IMR-90 (cell line): ENCODE measurements around the gene IL12A. TPM values are rescaled to one million over a fixed set of nuclear protein-coding genes. Genes with fewer than 3 reads are reported as not detected.
A peak's percentile ranks its signal among the peaks of the same experiment; 100 is the strongest.

ENCODE experiments used
- ATAC-seq: fragments of 200-7000 bp; cut with Tn5 transposase; 2 replicates; pipeline ENCODE4 v1.9.1; 2020; ENCODE audit warnings: low read depth, mild to moderate bottlenecking, moderate library complexity
- BruUV-seq: library from RNA; stranded (reverse); fragments of 400-500 nt; replicated peaks from 2 replicates; lab custom pipeline; 2021; lab: Mats Ljungman, UMichigan
- CTCF ChIA-PET: fragments of 300-600 bp; formaldehyde crosslinking; extraction: SDS; loops from one replicate; lab custom pipeline; 2021; ENCODE audit warnings: antibody characterized with exemption; lab: Yijun Ruan, JAX
- POLR2A ChIA-PET: fragments of 300-600 bp; sonication (Branson Sonifier 250); formaldehyde crosslinking; loops from one replicate; lab custom pipeline; 2022; ENCODE audit warnings: antibody characterized with exemption; ENCODE audit not compliant: unreplicated experiment; lab: Charles Lee
- DNase-seq: peaks from one replicate; pipeline ENCODE4 v3.0.0; 2013
- H2AFZ ChIP-seq: replicated peaks from 2 replicates; pipeline ENCODE3; 2013; ENCODE audit warnings: low read length, mild to moderate bottlenecking; ENCODE audit not compliant: poor library complexity
- H2AK5ac ChIP-seq: 2 replicates; pipeline ENCODE4 v1.6.1; 2013; ENCODE audit warnings: low read depth, low read length, inconsistent platforms
- H2AK9ac ChIP-seq: replicated peaks from 2 replicates; pipeline ENCODE3; 2013; ENCODE audit warnings: mild to moderate bottlenecking, low read depth, low read length, moderate library complexity; ENCODE audit not compliant: poor library complexity
- H2BK120ac ChIP-seq: 2 replicates; pipeline ENCODE4 v1.6.1; 2013; ENCODE audit warnings: low read depth, low read length, inconsistent platforms
- H2BK15ac ChIP-seq: 3 replicates; pipeline ENCODE4 v1.6.1; 2013; ENCODE audit warnings: low read depth, low read length, inconsistent platforms
- H2BK20ac ChIP-seq: 2 replicates; pipeline ENCODE4 v1.6.1; 2013; ENCODE audit warnings: low read depth, mild to moderate bottlenecking, inconsistent platforms, low read length, moderate library complexity
- H2BK5ac ChIP-seq: 2 replicates; pipeline ENCODE4 v1.6.1; 2013; ENCODE audit warnings: mild to moderate bottlenecking, low read depth, low read length, inconsistent platforms; ENCODE audit not compliant: poor library complexity, severe bottlenecking
- H3K14ac ChIP-seq: replicated peaks from 2 replicates; pipeline ENCODE4 v1.6.1; 2013; ENCODE audit warnings: low read depth, low read length, inconsistent platforms
- H3K18ac ChIP-seq: 2 replicates; pipeline ENCODE4 v1.6.1; 2013; ENCODE audit warnings: low read depth, low read length, control low read depth
- H3K23ac ChIP-seq: 2 replicates; pipeline ENCODE4 v1.6.1; 2013; ENCODE audit warnings: low read depth, low read length, inconsistent platforms
- H3K27ac ChIP-seq: 2 replicates; pipeline ENCODE4 v1.5.1; 2013; ENCODE audit warnings: mild to moderate bottlenecking, control low read depth, low read length; ENCODE audit not compliant: insufficient read depth
- H3K27me3 ChIP-seq: 2 replicates; pipeline ENCODE4 v1.6.1; 2013; ENCODE audit warnings: low read length; ENCODE audit not compliant: control insufficient read depth, insufficient read depth
- H3K36me3 ChIP-seq: 2 replicates; pipeline ENCODE4 v1.6.1; 2013; ENCODE audit warnings: low read length, mixed read lengths; ENCODE audit not compliant: control insufficient read depth, insufficient read depth
- H3K4ac ChIP-seq: 2 replicates; pipeline ENCODE4 v1.6.1; 2013; ENCODE audit warnings: low read depth, low read length, inconsistent platforms
- H3K4me1 ChIP-seq: 2 replicates; pipeline ENCODE4 v1.6.1; 2013; ENCODE audit warnings: low read length, mixed read lengths; ENCODE audit not compliant: control insufficient read depth, insufficient read depth
- H3K4me2 ChIP-seq: 2 replicates; pipeline ENCODE4 v1.6.1; 2013; ENCODE audit warnings: low read depth, mild to moderate bottlenecking, control low read depth, low read length, moderate library complexity
- H3K4me3 ChIP-seq: 2 replicates; pipeline ENCODE4 v1.5.1; 2013; ENCODE audit warnings: low read depth, mild to moderate bottlenecking, control low read depth, low read length, moderate library complexity; ENCODE audit not compliant: insufficient read depth
- H3K56ac ChIP-seq: 2 replicates; pipeline ENCODE4 v1.6.1; 2013; ENCODE audit warnings: low read length, inconsistent platforms; ENCODE audit not compliant: insufficient read depth; ENCODE audit errors: extremely low read depth
- H3K79me1 ChIP-seq, 2 experiments: 2 replicates each; pipeline ENCODE4 v1.6.1; 2013; ENCODE audit warnings: low read length in 2 of 2, inconsistent platforms in 1 of 2, low read depth in 1 of 2
- H3K9ac ChIP-seq: 2 replicates; pipeline ENCODE4 v1.6.1; 2013; ENCODE audit warnings: low read depth, low read length, control low read depth
- H3K9me1 ChIP-seq: 2 replicates; pipeline ENCODE4 v1.6.1; 2013; ENCODE audit warnings: low read length, inconsistent platforms; ENCODE audit not compliant: insufficient read depth
- H3K9me3 ChIP-seq: 2 replicates; pipeline ENCODE4 v1.6.1; 2013; ENCODE audit warnings: low read length; ENCODE audit not compliant: control insufficient read depth, insufficient read depth
- H4K20me1 ChIP-seq: 2 replicates; pipeline ENCODE4 v1.6.1; 2013; ENCODE audit warnings: low read length, inconsistent platforms; ENCODE audit not compliant: insufficient read depth
- H4K5ac ChIP-seq: 2 replicates; pipeline ENCODE4 v1.6.1; 2013; ENCODE audit warnings: mild to moderate bottlenecking, low read depth, low read length, control low read depth
- H4K8ac ChIP-seq, 2 experiments: 2 replicates each; pipeline ENCODE4 v1.6.1; 2013; ENCODE audit warnings: low read depth in 2 of 2, low read length in 2 of 2, control low read depth in 1 of 2, inconsistent platforms in 1 of 2
- H4K91ac ChIP-seq: 2 replicates; pipeline ENCODE4 v1.6.1; 2013; ENCODE audit warnings: low read depth, low read length, inconsistent platforms; ENCODE audit not compliant: insufficient read depth
- BHLHE40 ChIP-seq: fragments of 150-350 bp; IDR thresholded peaks from 2 replicates; pipeline ENCODE4 v1.6.1; 2016; ENCODE audit warnings: mild to moderate bottlenecking, low read depth, low read length
- CEBPB ChIP-seq: IDR thresholded peaks from 2 replicates; pipeline ENCODE4 v1.6.1; 2012; ENCODE audit warnings: low read depth, low read length, improper control_type of control experiment
- CHD1 ChIP-seq: IDR thresholded peaks from 2 replicates; pipeline ENCODE4 v1.6.1; 2012; ENCODE audit warnings: low read depth, low read length, improper control_type of control experiment
- CTCF ChIP-seq: conservative IDR thresholded peaks from 2 replicates; pipeline ENCODE4 v1.5.1; 2012; ENCODE audit warnings: mild to moderate bottlenecking, low read depth, low read length, improper control_type of control experiment
- ELK1 ChIP-seq: fragments of 150-350 bp; IDR thresholded peaks from 2 replicates; pipeline ENCODE4 v1.6.1; 2016; ENCODE audit warnings: low read depth, mild to moderate bottlenecking, low read length, moderate library complexity, borderline replicate concordance
- FOS ChIP-seq: fragments of 150-350 bp; IDR thresholded peaks from 2 replicates; pipeline ENCODE4 v1.6.1; 2016; ENCODE audit warnings: low read depth, low read length
- MAFK ChIP-seq: IDR thresholded peaks from 2 replicates; pipeline ENCODE4 v1.6.1; 2012; ENCODE audit warnings: low read depth, low read length, improper control_type of control experiment
- MAZ ChIP-seq: IDR thresholded peaks from 2 replicates; pipeline ENCODE4 v1.6.1; 2012; ENCODE audit warnings: low read depth, mild to moderate bottlenecking, low read length, improper control_type of control experiment, moderate library complexity, borderline replicate concordance
- MXI1 ChIP-seq: IDR thresholded peaks from 2 replicates; pipeline ENCODE4 v1.6.1; 2012; ENCODE audit warnings: low read depth, mild to moderate bottlenecking, low read length, moderate library complexity, borderline replicate concordance
- NFE2L2 ChIP-seq: fragments of 150-350 bp; IDR thresholded peaks from 2 replicates; pipeline ENCODE4 v1.6.1; 2016; ENCODE audit warnings: low read depth, mild to moderate bottlenecking, low read length
- POLR2A ChIP-seq: IDR thresholded peaks from 2 replicates; pipeline ENCODE4 v1.6.1; 2012; ENCODE audit warnings: mild to moderate bottlenecking, low read depth, low read length
- RAD21 ChIP-seq: IDR thresholded peaks from 2 replicates; pipeline ENCODE4 v1.6.1; 2012; ENCODE audit warnings: low read length, improper control_type of control experiment
- RCOR1 ChIP-seq: IDR thresholded peaks from 2 replicates; pipeline ENCODE4 v1.6.1; 2012; ENCODE audit warnings: mild to moderate bottlenecking, low read length, improper control_type of control experiment; ENCODE audit not compliant: insufficient replicate concordance
- RFX5 ChIP-seq: IDR thresholded peaks from 2 replicates; pipeline ENCODE4 v1.8.0; 2012; ENCODE audit warnings: low read depth, mild to moderate bottlenecking, low read length, moderate library complexity
- SMC3 ChIP-seq: fragments of 150-350 bp; IDR thresholded peaks from 2 replicates; pipeline ENCODE4 v1.6.1; 2016; ENCODE audit warnings: low read depth, mild to moderate bottlenecking, antibody characterized with exemption, low read length, moderate library complexity
- USF2 ChIP-seq: fragments of 150-350 bp; IDR thresholded peaks from 2 replicates; pipeline ENCODE4 v1.6.1; 2017; ENCODE audit warnings: mild to moderate bottlenecking, antibody characterized with exemption, low read length, low read depth
- WGBS, 2 experiments: methylation state at CpG; one replicate each; pipeline versions ENCODE4 v1.1.5 to v1.1.7; 2013; ENCODE audit warnings: missing lambda C conversion rate in 2 of 2; ENCODE audit not compliant: insufficient read length in 1 of 2; ENCODE audit errors: extremely low coverage in 2 of 2; 5-methylcytosine and 5-hydroxymethylcytosine counted together
- dilution Hi-C: fragments of 300-500 bp; cut with HindIII; formaldehyde crosslinking; loops from one replicate; pipeline ENCODE4 v1.14.3; 2018; ENCODE audit warnings: low sequenced_read_pairs; ENCODE audit not compliant: unreplicated experiment
- in situ Hi-C: fragments of 300-500 bp; cut with MboI; formaldehyde crosslinking; loops from 3 replicates; pipeline ENCODE4 v1.14.3; 2019; ENCODE audit warnings: low sequenced_read_pairs, inconsistent platforms, mixed read lengths
- intact Hi-C: fragments of 100-400 bp; cut with micrococcal nuclease; formaldehyde crosslinking; loops from 2 replicates; pipeline ENCODE4 v1.10.0; 2022
- polyA plus RNA-seq, 3 experiments: library from polyadenylated mRNA; depleted of rRNA; stranded (reverse); fragments of >200 nt; gene quantifications; 2 replicates each; pipeline ENCODE4 v1.2.3, GENCODE V29; 2012; ENCODE audit warnings: low replicate concordance in 1 of 3
- total RNA-seq: library from RNA; depleted of rRNA; stranded (reverse); fragments of >200 nt; gene quantifications from 2 replicates; pipeline ENCODE4 v1.2.3, GENCODE V29; 2012

IL12A gene
- total and polyA plus RNA-seq, 2 of the 4 experiments (the other 2 are of a cell fraction) = 0.90 to 2.9 TPM

GRCh38 chr3:160022068-160022467, 33.4 kb downstream of the IL12A start:
- Histone ChIP-seq H3K4me3 (no peak overlapping the region), H4K5ac (no peak overlapping the region), H3K23ac (no peak overlapping the region), H3K4me1 (peaks cover 11% of the 10 kb centered on the region), H3K79me1 (no peaks in the 10 kb centered on the region; a peak in 1 of 4 replicates), H2AFZ (peak overlapping the region; percentile 37), H2AK5ac (peak overlapping the region; percentile 80; the same call in 1 of the 2 replicates), H3K14ac (no peak overlapping the region), H4K20me1 (no peaks in the 10 kb centered on the region), H4K8ac (no peak overlapping the region), H3K9me3 (no peaks in the 10 kb centered on the region), H3K27ac (no peak overlapping the region), H3K9me1 (peaks cover 11% of the 10 kb centered on the region), H3K36me3 (no peaks in the 10 kb centered on the region), H3K18ac (no peak overlapping the region), H3K56ac (no peak overlapping the region), H2BK5ac (no peak overlapping the region), H2BK20ac (0 out of 2 replicates have a peak overlapping the region, but pooled peaks have one; percentile 54), H2AK9ac (no peak overlapping the region), H3K4me2 (no peak overlapping the region), H3K9ac (no peak overlapping the region), H4K91ac (no peak overlapping the region), H2BK15ac (no peak overlapping the region; the same call in 2 of the 3 replicates), H3K4ac (peak overlapping the region; percentile 29), H3K27me3 (no peaks in the 10 kb centered on the region), H2BK120ac (no peak overlapping the region)
- WGBS, 2 experiments = 59% methylated on average over 4 of the region's 9 CpGs; no CpG with 5 or more reads in 1 of the 2 experiments
- intact Hi-C loops (no loop called here), in situ Hi-C loops (loop anchor here (10.0 to 25.0 kb wide), 2 partner anchors 323 to 760 kb away; no protein-coding TSS in a partner anchor), dilution Hi-C loops (no loop called here)
- no peak for DNase-seq
- ChIA-PET POLR2A (no interaction called here), CTCF (interaction anchor here (0.6 to 1.2 kb wide), 2 partner anchors 154 to 391 kb away, joined by 3 read pairs; no protein-coding TSS in a partner anchor)
- ATAC-seq = no peak
- no TSS peak for BruUV-seq
- no peak for TF ChIP-seq CHD1
- TF ChIP-seq BHLHE40 = no peak
- no peak for TF ChIP-seq MAFK
- no peak for TF ChIP-seq ELK1
- TF ChIP-seq NFE2L2 = no peak
- TF ChIP-seq RFX5 = no peak
- TF ChIP-seq USF2 = no peak
- TF ChIP-seq RCOR1 = no peak
- TF ChIP-seq POLR2A = no peak
- TF ChIP-seq SMC3 = no peak
- no peak for TF ChIP-seq CEBPB
- no peak for TF ChIP-seq CTCF
- TF ChIP-seq RAD21 = no peak
- TF ChIP-seq MXI1 = no peak
- no peak for TF ChIP-seq FOS
- TF ChIP-seq MAZ = no peak
